Skeletal muscle tissue (tissue), 4 donors: ENCODE measurements around the gene GRHL3. TPM values are rescaled to one million over a fixed set of nuclear protein-coding genes. Genes with fewer than 3 reads are reported as not detected.

Experiments used
- H3K27ac ChIP-seq: one replicate; pipeline ENCODE4 v1.7.0; 2013; ENCODE audit warnings: mild to moderate bottlenecking, low read depth, low read length, inconsistent platforms
- H3K27me3 ChIP-seq, 3 donors: one replicate each; pipeline ENCODE4 v1.7.0; 2013; ENCODE audit warnings: low read length in 3 of 3; ENCODE audit not compliant: control insufficient read depth in 3 of 3, insufficient read depth in 3 of 3
- H3K36me3 ChIP-seq, 3 donors: one replicate each; pipeline ENCODE4 v1.7.0; 2013; ENCODE audit warnings: low read length in 3 of 3; ENCODE audit not compliant: control insufficient read depth in 3 of 3, insufficient read depth in 3 of 3
- H3K4me1 ChIP-seq, 3 donors: one replicate each; pipeline ENCODE4 v1.7.0; 2013; ENCODE audit warnings: low read length in 3 of 3, mild to moderate bottlenecking in 3 of 3; ENCODE audit not compliant: control insufficient read depth in 3 of 3, insufficient read depth in 3 of 3
- H3K4me3 ChIP-seq, 3 donors: one replicate each; pipeline ENCODE4 v1.7.0; 2013; ENCODE audit warnings: low read length in 3 of 3
- H3K9ac ChIP-seq, 3 donors: one replicate each; pipeline ENCODE4 v1.7.0; 2013; ENCODE audit warnings: low read length in 3 of 3, mild to moderate bottlenecking in 3 of 3, moderate library complexity in 2 of 3, low read depth in 1 of 3
- H3K9me3 ChIP-seq, 3 donors: one replicate each; pipeline ENCODE4 v1.7.0; 2013; ENCODE audit warnings: low read length in 3 of 3; ENCODE audit not compliant: control insufficient read depth in 3 of 3
- total RNA-seq: library from RNA; depleted of rRNA; stranded (reverse); fragments of >200 nt; gene quantifications from one replicate; pipeline ENCODE4 v1.2.3, GENCODE V29; 2014
- donor health status: Osteomylitis.

GRHL3 gene
- total RNA-seq, 1 donor from 2014 or later: not detected

- H3K36me3 ChIP-seq: no peaks in the 10 kb centered on the region
- H3K4me3 ChIP-seq: no peak overlapping the region
- no peak overlapping the region for H3K9ac ChIP-seq
- H3K9me3 ChIP-seq: no peaks in the 10 kb centered on the region
- no peaks in the 10 kb centered on the region for H3K27me3 ChIP-seq
- H3K27ac ChIP-seq: no peak overlapping the region
- peaks cover 0 to 2% (median 0%) of the 10 kb centered on the region in 3 donors for H3K4me1 ChIP-seq
These were observed 16.9 kb downstream of the GRHL3 start for GRCh38 chr1:24336075-24336474.

GRCh38 chr1:24337455-24337854 lies 18.3 kb downstream of the GRHL3 start:
- no peaks in the 10 kb centered on the region for H3K36me3 ChIP-seq
- H3K9ac ChIP-seq: no peak overlapping the region
- H3K9me3 ChIP-seq: no peaks in the 10 kb centered on the region
- no peak overlapping the region for H3K27ac ChIP-seq
- H3K4me1 ChIP-seq: peaks cover 0 to 2% (median 0%) of the 10 kb centered on the region in 3 donors
- no peak overlapping the region for H3K4me3 ChIP-seq
- H3K27me3 ChIP-seq: peaks cover 0 to under 1% (median 0%) of the 10 kb centered on the region in 3 donors

- Histone ChIP-seq H3K27me3 (peaks cover 0 to 8% (median 3%) of the 10 kb centered on the region in 3 donors), H3K36me3 (no peaks in the 10 kb centered on the region), H3K4me1 (peaks cover 0 to 2% (median 0%) of the 10 kb centered on the region in 3 donors), H3K9me3 (no peaks in the 10 kb centered on the region), H3K27ac (no peak overlapping the region), H3K9ac (no peak overlapping the region), H3K4me3 (no peak overlapping the region)
These were observed 19.3 kb downstream of the GRHL3 start for GRCh38 chr1:24338447-24338846.

GRCh38 chr1:24339996-24340395 lies 20.8 kb downstream of the GRHL3 start:
- Histone ChIP-seq H3K9ac (no peak overlapping the region), H3K27ac (no peak overlapping the region), H3K27me3 (peaks cover 0 to 13% (median 6%) of the 10 kb centered on the region in 3 donors), H3K4me1 (peaks cover 0 to 2% (median 0%) of the 10 kb centered on the region in 3 donors), H3K36me3 (no peaks in the 10 kb centered on the region), H3K4me3 (no peak overlapping the region), H3K9me3 (no peaks in the 10 kb centered on the region)

- H3K9ac ChIP-seq: no peak overlapping the region
- H3K27me3 ChIP-seq: peaks cover 0 to 14% (median 7%) of the 10 kb centered on the region in 3 donors
- peaks cover 0 to 2% (median 0%) of the 10 kb centered on the region in 3 donors for H3K4me1 ChIP-seq
These were observed 21.6 kb downstream of the GRHL3 start for GRCh38 chr1:24340770-24341169.

GRCh38 chr1:24341260-24341659 lies 22.1 kb downstream of the GRHL3 start:
- Histone ChIP-seq H3K27me3 (peaks cover 0 to 16% (median 12%) of the 10 kb centered on the region in 3 donors), H3K4me3 (no peak overlapping the region), H3K9me3 (no peaks in the 10 kb centered on the region), H3K36me3 (no peaks in the 10 kb centered on the region), H3K9ac (no peak overlapping the region), H3K27ac (no peak overlapping the region), H3K4me1 (peaks cover 0 to 1% (median 0%) of the 10 kb centered on the region in 3 donors)

More at GRCh38 chr1:24340770-24341169, 21.6 kb downstream of the GRHL3 start:
- Histone ChIP-seq H3K36me3 (no peaks in the 10 kb centered on the region), H3K27ac (no peak overlapping the region), H3K4me3 (no peak overlapping the region), H3K9me3 (no peaks in the 10 kb centered on the region)

- no peaks in the 10 kb centered on the region for H3K4me1 ChIP-seq
- no peak overlapping the region for H3K27ac ChIP-seq
- no peak overlapping the region for H3K9ac ChIP-seq
- no peaks in the 10 kb centered on the region for H3K36me3 ChIP-seq
- peaks cover 0 to 19% (median 12%) of the 10 kb centered on the region in 3 donors for H3K27me3 ChIP-seq
- no peaks in the 10 kb centered on the region for H3K9me3 ChIP-seq
- no peak overlapping the region for H3K4me3 ChIP-seq
These were observed 24.4 kb downstream of the GRHL3 start for GRCh38 chr1:24343412-24344089.

- H3K27ac ChIP-seq: no peak overlapping the region
- no peaks in the 10 kb centered on the region for H3K9me3 ChIP-seq
- H3K4me1 ChIP-seq: no peaks in the 10 kb centered on the region
- H3K27me3 ChIP-seq: peaks cover 0 to 19% (median 12%) of the 10 kb centered on the region in 3 donors
- H3K9ac ChIP-seq: no peak overlapping the region
- H3K36me3 ChIP-seq: no peaks in the 10 kb centered on the region
- H3K4me3 ChIP-seq: no peak overlapping the region
These were observed 25.1 kb downstream of the GRHL3 start for GRCh38 chr1:24344090-24344742.

GRCh38 chr1:24345334-24345733 lies 26.2 kb downstream of the GRHL3 start:
- no peaks in the 10 kb centered on the region for H3K4me1 ChIP-seq
- H3K27me3 ChIP-seq: peaks cover 0 to 19% (median 12%) of the 10 kb centered on the region in 3 donors
- H3K36me3 ChIP-seq: no peaks in the 10 kb centered on the region
- H3K27ac ChIP-seq: no peak overlapping the region
- no peak overlapping the region for H3K4me3 ChIP-seq
- H3K9me3 ChIP-seq: no peaks in the 10 kb centered on the region
- no peak overlapping the region for H3K9ac ChIP-seq
